HG02981 (cell line): Measurements from ENCODE around the gene OGDHL.
"Not testable (repeated sequence)": the region's sequence is repeated elsewhere in the genome, so short reads cannot be mapped to it uniquely, and the experiment has no call there.

Source experiments
- ATAC-seq: cut with Tn5 transposase; IDR thresholded peaks from one replicate; pipeline ENCODE4 v1.9.1; 2021; ENCODE audit warnings: mild to moderate bottlenecking, moderate library complexity; ENCODE audit not compliant: unreplicated experiment

The OGDHL gene

DNA sequence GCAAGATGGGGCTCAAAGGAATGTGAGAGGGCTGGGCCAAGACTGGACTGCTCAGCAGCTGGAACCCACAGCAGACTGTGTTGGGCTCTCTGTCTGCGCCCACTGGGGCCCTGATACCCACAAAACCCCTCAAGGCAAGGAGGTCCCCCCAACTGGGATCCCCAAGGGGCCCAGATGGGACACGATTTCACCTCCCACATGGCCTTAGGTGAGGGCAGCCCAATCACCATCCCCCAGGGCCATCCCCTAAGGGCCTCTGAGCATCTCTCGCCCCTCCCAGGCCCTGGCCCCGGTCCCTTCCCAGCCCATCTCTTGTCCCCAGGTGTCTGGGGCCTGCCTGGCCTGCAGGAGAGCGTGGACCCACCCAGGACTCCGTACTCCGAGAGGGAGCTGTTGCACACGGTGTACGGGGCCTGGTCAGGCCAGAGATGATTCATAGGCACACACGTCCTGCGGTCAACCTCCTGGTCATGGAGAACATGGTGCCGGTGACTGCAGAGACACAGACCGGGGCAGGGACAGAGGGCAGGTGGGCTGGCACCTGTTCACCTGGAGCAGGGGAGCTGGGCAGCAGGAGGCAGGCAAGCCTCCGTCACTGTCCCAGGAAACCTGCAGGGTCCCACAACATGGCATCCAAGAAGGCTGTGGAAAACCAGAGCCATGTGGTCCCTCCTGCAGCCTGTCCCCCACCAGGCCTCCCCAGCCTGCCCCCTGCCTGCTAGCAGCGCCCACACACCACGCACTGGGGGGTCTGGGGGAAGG, 21.6 kb downstream of the OGDHL start:
- no peak for ATAC-seq

- ATAC-seq: no peak
Observed at GRCh38 chr10:49739426-49739825, 22.7 kb downstream of the OGDHL start.

DNA sequence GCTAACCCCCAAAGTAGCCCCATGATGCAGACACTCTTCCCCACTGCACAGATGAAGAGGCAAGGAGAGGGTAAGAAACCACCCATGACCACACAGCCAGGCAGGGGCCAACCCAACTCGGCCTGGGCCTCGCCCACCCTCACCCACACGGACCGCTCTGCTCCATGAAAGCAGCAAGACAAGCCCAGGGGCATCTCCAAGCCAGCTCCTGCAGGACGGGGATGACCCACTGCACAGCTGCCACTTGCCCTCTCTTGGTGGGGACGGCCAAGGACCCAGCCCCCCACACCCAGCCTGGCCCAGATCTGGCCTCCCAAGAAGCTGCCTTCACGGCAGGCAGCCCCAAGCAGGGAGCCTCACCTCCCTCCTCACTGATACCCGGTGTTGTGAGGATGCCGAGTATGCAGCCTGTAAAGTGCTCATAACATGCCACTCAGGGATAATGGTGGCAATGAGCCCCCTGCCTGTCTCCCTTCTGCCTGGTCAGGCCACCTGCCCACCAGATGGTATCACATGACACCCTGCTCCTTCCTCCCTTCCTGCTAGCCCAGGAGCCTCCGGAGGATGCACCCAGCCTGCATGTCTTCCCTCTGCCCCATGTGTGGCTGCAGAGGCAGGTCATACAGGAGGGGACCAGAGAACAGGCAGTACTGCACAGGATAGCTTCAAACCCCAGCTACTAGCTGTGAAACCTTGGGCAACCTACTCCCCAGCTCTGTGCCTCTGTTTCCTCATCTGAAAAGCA, 23.3 kb downstream of the OGDHL start:
- ATAC-seq: no peak

DNA sequence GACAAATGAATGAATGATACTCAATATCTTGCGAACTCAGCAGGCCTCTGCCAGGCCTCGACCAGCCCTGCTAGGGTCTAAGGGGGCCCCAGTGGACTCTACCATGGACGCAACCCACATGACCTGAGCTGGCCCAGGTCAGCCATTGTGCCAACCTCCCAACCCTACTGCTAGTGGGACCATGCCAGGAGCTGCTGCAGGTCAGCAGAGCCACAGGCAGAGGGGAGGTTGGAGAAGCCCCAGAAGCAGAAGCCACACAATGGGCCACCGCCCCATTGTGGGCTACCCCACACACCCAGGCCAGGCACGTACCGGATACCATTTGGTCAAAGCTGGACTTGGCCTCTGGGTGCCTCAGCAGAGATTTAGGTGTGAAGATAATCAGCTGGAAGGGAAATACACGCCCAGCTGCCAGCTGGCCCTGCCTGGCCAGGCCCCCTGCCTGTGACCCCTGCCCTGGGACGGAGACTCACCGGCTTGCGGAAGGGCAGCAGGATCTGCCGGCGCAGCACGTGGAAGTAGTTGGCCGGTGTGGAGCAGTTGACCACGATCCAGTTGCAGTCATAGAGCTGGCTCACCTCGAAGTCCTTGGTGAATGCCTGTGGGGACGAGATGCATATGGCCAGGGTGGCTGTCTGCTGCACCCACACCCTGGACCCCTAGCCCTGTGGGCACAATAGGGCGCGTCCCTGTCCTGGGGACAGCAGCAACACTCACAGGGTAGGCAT, 24.5 kb downstream of the OGDHL start:
- no peak for ATAC-seq

- ATAC-seq: no peak
Observed at GRCh38 chr10:49736564-49737113, 25.5 kb downstream of the OGDHL start.

- ATAC-seq: no peak
Observed at GRCh38 chr10:49735848-49736563, 26.1 kb downstream of the OGDHL start.

DNA sequence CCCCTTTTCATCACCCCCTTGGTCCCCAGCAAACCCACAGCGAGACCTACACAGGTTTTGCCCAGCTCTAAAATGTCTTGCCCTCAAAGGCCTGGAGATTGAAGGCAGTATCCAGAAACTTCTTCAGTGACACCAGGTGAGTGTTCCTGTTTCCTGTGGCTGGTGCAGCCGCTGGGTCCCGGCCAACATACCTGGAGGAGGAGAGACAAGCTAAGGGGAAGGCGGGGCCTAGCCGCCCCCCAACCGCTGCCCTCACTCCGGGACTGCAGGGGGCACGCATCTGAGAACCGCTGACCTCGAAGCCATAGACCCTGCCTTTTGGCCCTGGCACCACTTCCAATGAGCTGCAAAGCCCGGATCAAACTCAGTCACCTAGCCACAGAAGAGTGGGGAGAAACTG, 27.0 kb downstream of the OGDHL start:
- no peak for ATAC-seq

GRCh38 chr10:49734676-49735075, 27.4 kb downstream of the OGDHL start:
- no peak for ATAC-seq

DNA sequence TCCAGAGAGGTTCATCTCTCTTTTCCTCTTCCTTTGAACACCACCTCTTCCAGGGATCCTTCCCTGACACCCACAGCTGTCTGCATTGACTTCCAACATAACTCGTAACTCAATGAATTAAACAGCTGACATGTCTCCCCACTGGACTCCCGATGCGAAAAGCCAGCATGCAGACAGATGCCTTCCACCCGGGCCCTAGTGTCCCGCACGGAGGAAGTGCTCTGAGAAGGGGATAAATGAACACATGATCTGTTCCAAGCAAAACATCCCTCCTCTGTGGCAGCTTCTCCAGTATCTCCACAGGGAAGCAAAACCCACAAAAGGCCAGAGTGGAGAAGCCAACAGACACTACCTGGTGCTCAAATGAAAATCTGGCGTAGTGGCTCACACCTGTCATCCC, 28.3 kb downstream of the OGDHL start:
- no peak for ATAC-seq

DNA sequence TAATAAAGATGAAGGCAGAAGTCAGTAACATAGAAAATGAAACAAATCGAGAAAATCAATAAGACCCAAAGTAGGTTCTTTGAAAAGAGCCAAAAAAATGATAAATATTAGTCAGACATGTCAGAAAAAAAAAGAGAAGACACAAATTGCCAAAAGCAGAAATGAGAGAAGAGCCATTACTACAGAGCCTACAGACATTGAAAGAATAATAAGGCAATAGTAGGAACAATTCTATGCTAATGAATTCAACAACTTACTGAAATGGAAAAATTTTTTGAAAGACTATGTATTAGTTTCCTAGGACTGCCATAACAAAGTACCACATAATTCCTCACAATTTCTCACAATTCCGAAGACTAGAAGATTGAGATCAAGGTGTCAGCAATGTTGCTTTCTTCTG, 35.5 kb downstream of the OGDHL start:
- no peak for ATAC-seq

- ATAC-seq: not testable (repeated sequence)
Observed at GRCh38 chr10:49715157-49715556, 47.0 kb downstream of the OGDHL start.

DNA sequence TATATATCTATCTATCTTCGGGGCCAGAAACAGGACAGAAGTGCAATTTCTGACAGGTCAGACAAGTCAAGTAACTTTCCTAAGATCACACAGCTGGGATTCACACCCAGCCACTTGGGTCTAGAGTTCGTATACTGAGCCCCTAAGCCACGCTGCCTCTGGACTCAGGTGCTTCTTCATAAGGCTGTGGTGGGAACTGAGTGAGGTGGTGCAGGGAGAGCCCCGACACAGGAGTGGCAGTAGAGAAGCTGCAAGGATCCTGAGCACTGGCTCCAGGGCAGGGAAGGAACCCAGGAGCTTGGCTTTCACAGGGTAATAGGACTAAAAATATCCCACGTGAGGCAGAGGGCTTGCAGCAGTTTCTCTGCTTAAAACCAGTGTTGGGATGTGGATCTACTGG, 48.9 kb downstream of the OGDHL start:
- no peak for ATAC-seq

DNA sequence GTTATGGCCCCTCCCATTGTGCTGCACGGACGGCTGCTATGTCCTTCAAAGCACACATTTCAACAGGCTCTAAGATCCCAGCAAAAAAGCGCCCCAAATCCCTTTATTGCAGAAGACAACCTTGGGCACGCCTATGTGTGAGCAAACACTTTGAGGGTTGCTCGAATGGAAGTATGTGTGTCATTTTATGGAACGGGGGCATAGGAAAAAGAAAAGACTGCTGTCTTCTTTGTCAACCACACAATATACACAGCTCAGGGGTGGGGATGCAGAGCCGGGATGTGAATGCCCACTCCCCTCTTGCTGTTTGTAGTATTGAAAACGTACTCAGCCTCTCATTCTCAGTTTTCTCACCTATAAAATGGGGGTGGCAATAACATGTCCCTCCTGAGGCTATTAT, 50.6 kb downstream of the OGDHL start:
- no peak for ATAC-seq

DNA sequence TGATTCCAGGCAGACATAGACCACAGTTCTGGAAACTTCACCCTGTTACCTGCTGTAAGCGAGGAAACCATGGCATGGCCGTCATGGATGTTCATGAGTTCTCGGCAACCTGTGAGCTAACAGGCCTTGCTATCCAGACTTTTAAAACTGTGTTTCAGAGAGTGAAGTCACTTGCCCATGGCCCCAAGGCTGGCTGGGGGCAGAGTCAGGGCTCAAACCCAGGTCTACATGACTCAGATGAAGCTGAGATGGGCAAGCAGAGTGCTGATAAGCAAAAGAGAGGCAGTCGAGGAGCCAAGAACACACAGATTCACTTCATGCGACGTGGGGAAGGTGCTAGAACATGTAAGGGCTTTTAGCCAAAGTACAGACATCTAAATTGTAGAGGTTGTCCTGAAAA, 51.2 kb downstream of the OGDHL start:
- no peak for ATAC-seq

DNA sequence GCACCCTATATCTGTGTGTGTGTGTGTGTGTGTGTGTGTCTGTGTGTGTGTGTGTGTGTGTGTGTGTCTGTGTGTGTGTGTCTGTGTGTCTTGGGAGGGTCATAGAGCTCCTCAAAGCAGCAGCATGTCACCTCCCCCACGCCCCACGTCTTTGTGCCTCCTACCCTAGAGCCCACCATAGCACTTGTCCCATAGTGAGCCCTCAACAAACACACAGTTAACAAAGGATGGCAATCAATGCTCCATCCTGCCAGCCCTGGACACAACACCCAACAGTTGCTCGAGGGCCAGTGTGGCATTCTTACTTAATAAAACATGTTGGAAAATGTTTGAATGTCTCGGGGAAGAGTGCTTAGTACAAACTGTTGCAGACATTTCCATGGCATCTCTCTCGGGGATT, 52.2 kb downstream of the OGDHL start:
- ATAC-seq: no peak

- no peak for ATAC-seq
Observed at GRCh38 chr10:49707585-49707984, 54.5 kb downstream of the OGDHL start.

DNA sequence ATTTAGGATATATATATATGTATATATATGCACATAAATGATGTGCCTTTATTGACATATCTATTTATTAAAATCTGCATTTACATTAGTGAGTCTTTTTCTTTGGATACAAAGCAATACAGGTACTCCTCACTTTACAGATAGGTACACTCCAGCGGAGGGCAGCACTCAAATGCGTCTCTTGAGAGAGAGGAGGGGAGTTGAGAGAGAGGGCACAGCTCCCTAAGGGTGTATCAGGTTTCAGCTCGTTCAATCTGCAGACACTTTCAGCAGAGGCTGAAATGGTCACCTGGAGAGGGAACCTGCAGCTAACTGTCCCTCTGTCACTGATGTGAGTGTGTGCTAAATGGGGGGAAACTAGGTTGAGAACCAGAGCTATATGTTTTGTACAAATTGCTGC, 61.1 kb downstream of the OGDHL start:
- ATAC-seq: no peak

GRCh38 chr10:49700211-49700610, 61.9 kb downstream of the OGDHL start:
- no peak for ATAC-seq

- ATAC-seq: no peak
Observed at GRCh38 chr10:49698679-49699078, 63.4 kb downstream of the OGDHL start.

DNA sequence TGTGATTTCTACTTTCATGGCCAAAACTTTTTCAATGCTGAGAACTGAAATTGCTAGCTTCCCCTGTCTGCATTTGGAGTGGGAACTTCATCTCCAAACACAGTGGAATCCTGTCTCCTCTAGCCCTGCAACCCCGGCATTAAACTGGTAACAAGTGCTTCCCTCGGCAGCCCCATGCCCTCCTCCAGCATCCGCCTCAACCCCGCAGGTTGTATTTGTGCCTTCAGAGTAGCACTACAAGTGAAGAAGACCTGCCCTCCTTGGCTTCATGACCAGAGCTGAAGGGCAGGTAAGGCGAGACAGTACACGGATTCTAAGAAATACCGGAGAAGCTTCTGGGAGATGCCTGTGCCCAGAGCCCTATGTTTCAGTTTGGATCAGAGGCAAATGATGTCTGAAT, 65.8 kb downstream of the OGDHL start:
- no peak for ATAC-seq

DNA sequence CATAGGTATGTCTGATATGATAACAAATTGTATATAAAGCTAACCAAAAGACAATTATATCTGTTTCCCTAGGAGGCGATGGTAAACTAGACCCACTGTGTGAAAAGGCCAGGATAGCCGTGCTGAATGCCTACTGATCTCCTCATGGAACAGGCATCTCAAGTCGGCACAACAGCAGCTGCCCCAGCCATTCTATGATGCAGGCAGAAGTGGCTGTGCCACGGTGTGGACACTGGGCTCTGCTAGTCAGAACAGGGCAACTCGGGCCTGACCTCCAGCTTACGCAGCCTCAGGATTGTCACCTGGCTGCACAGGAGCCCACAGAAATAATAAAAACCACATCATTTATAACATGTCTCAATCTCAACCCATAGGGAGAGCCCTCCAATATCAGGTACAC, 67.7 kb downstream of the OGDHL start:
- ATAC-seq: no peak
